K562 (cell line): ENCODE results near the gene PLEKHG3. TPM values are rescaled to one million over a fixed set of nuclear protein-coding genes. Genes with fewer than 3 reads are reported as not detected.

ENCODE experiments used
- ATAC-seq: fragments of 200-7000 bp; cut with Tn5 transposase; 3 replicates; pipeline ENCODE4 v1.9.1; 2020; ENCODE audit warnings: moderate library complexity
- BruUV-seq: library from RNA; stranded (reverse); fragments of 400-500 nt; replicated peaks from 2 replicates; lab custom pipeline; 2021; lab: Mats Ljungman, UMichigan
- CTCF ChIA-PET: fragments of 300-600 bp; formaldehyde crosslinking; extraction: SDS; loops from one replicate; lab custom pipeline; 2021; ENCODE audit warnings: low intra/inter-chr PET ratio; lab: Yijun Ruan, JAX
- POLR2A ChIA-PET: fragments of 300-600, 350-650 bp; sonication (Branson Sonifier 250); formaldehyde crosslinking; extraction: SDS; loops from one replicate; lab custom pipeline; 2021; ENCODE audit warnings: antibody characterized with exemption, inconsistent platforms; lab: Yijun Ruan, JAX
- DNase-seq, 4 experiments: peaks; one replicate each; pipeline versions ENCODE4 v3.0.0 to v3.0.0-alpha.2; 2011 to 2018; ENCODE audit warnings: low spot score in 3 of 4, mixed read lengths in 3 of 4; ENCODE audit errors: extremely low read depth in 1 of 4
- FAIRE-seq: peaks from 2 replicates; lab custom pipeline; 2011; peaks lifted over from hg19 to GRCh38; lab: Jason Lieb, UNC
- H2AFZ ChIP-seq: 2 replicates; pipeline ENCODE4 v1.6.0; 2011; ENCODE audit warnings: low read depth, low read length, control low read depth, inconsistent platforms
- H3K27ac ChIP-seq: fragments of 200-600 bp; 3 replicates; pipeline ENCODE4 v1.8.0; 2011; ENCODE audit warnings: low read depth, mild to moderate bottlenecking, control low read depth, inconsistent platforms, low read length, moderate library complexity, mixed read lengths; ENCODE audit errors: extremely low read depth
- H3K27me3 ChIP-seq, 2 experiments: fragments of 300-600 bp in 1 of 2; 2 replicates in 1 of 2; 3 replicates in 1 of 2; pipeline versions ENCODE4 v1.6.0 to v1.8.0; 2011; ENCODE audit warnings: inconsistent platforms in 2 of 2, low read length in 2 of 2, mild to moderate bottlenecking in 1 of 2, mixed read lengths in 1 of 2, moderate library complexity in 1 of 2; ENCODE audit not compliant: control insufficient read depth in 2 of 2, insufficient read depth in 2 of 2
- H3K36me3 ChIP-seq: fragments of 300-600 bp; 3 replicates; pipeline ENCODE4 v1.8.0; 2011; ENCODE audit warnings: mild to moderate bottlenecking, low read length, inconsistent platforms; ENCODE audit not compliant: control insufficient read depth, insufficient read depth
- H3K4me1 ChIP-seq, 2 experiments: fragments of 200-600 bp in 1 of 2; replicated peaks in 1 of 2; 2 replicates in 1 of 2; 3 replicates in 1 of 2; pipeline versions ENCODE4 v1.5.1 to v1.8.0; 2011; ENCODE audit warnings: inconsistent platforms in 2 of 2, low read length in 2 of 2, mild to moderate bottlenecking in 1 of 2, mixed read lengths in 1 of 2, moderate library complexity in 1 of 2; ENCODE audit not compliant: control insufficient read depth in 2 of 2, insufficient read depth in 2 of 2
- H3K4me2 ChIP-seq: 2 replicates; pipeline ENCODE4 v1.6.1; 2011; ENCODE audit warnings: low read length, control low read depth, inconsistent platforms, mixed read lengths; ENCODE audit not compliant: insufficient read depth
- H3K4me3 ChIP-seq: fragments of 200-600 bp; sonication (generic), shearing (Covaris generic); 2 replicates; pipeline ENCODE4 v1.5.1; 2016; ENCODE audit warnings: control low read depth, inconsistent platforms
- H3K79me2 ChIP-seq: fragments of 200-600 bp; 3 replicates; pipeline ENCODE4 v1.8.0; 2011; ENCODE audit warnings: low read length, inconsistent platforms; ENCODE audit not compliant: control insufficient read depth, insufficient read depth
- H3K9ac ChIP-seq, 2 experiments: 2 replicates each; pipeline versions ENCODE4 v1.6.0 to v1.6.1; 2011; ENCODE audit warnings: low read depth in 2 of 2, low read length in 2 of 2, control low read depth in 1 of 2, inconsistent platforms in 1 of 2, mild to moderate bottlenecking in 1 of 2, mixed read lengths in 1 of 2; ENCODE audit not compliant: insufficient read depth in 1 of 2
- H3K9me1 ChIP-seq: one replicate; pipeline ENCODE4 v1.6.0; 2011; ENCODE audit warnings: inconsistent platforms, mild to moderate bottlenecking, low read length, moderate library complexity; ENCODE audit not compliant: control insufficient read depth, insufficient read depth
- H3K9me3 ChIP-seq: replicated peaks from 2 replicates; pipeline ENCODE4 v1.5.1; 2011; ENCODE audit warnings: low read depth, low read length, inconsistent platforms; ENCODE audit not compliant: control insufficient read depth, insufficient read depth
- H4K20me1 ChIP-seq: replicated peaks from 2 replicates; pipeline ENCODE4 v1.6.1; 2011; ENCODE audit warnings: low read length, inconsistent platforms, mixed read lengths; ENCODE audit not compliant: control insufficient read depth, insufficient read depth
- GTF2A2 ChIP-seq: IDR thresholded peaks from 2 replicates; pipeline ENCODE4 v1.6.1; 2016; ENCODE audit warnings: mild to moderate bottlenecking, missing genetic modification characterization, missing compliant biosample characterization
- RBM22 ChIP-seq: fragments of 200-400 bp; formaldehyde crosslinking; IDR thresholded peaks from 2 replicates; pipeline ENCODE4 v1.6.1; 2018; ENCODE audit warnings: low read length, low read depth; ENCODE audit not compliant: poor library complexity, severe bottlenecking
- STAG1 ChIP-seq: sonication (generic); formaldehyde crosslinking; IDR thresholded peaks from 2 replicates; pipeline ENCODE4 v1.5.0; 2020; ENCODE audit warnings: missing genetic modification reagents, borderline replicate concordance
- TBL1XR1 ChIP-seq, 2 experiments: IDR thresholded peaks; 2 replicates each; pipeline ENCODE4 v1.6.1; 2012; ENCODE audit warnings: improper control_type of control experiment in 2 of 2, low read length in 2 of 2, mild to moderate bottlenecking in 1 of 2
- ZNF175 ChIP-seq: fragments of 200-800 bp; sonication (Bioruptor generic); IDR thresholded peaks from 2 replicates; pipeline ENCODE4 v1.6.1; 2016; ENCODE audit warnings: low read depth, mild to moderate bottlenecking, missing genetic modification characterization, missing compliant biosample characterization
- ZNF239 ChIP-seq: fragments of 250-450 bp; sonication (Bioruptor Pico); IDR thresholded peaks from 2 replicates; pipeline ENCODE4 v1.4.0; 2020; ENCODE audit warnings: mild to moderate bottlenecking
- ZNF444 ChIP-seq: fragments of 250-450 bp; sonication (Bioruptor Pico); IDR thresholded peaks from 2 replicates; pipeline ENCODE4 v1.4.0; 2020; ENCODE audit warnings: mild to moderate bottlenecking, moderate library complexity
- ZNF589 ChIP-seq: fragments of 200-800 bp; sonication (Bioruptor generic); IDR thresholded peaks from 2 replicates; pipeline ENCODE4 v1.6.1; 2016; ENCODE audit warnings: low read depth, missing genetic modification characterization, missing compliant biosample characterization
- ZNF592 ChIP-seq: fragments of 450-650 bp; IDR thresholded peaks from 2 replicates; pipeline ENCODE4 v1.6.1; 2017; ENCODE audit warnings: antibody characterized with exemption, mild to moderate bottlenecking
- ZNF609 ChIP-seq: sonication (generic); formaldehyde crosslinking; IDR thresholded peaks from 2 replicates; pipeline ENCODE4 v1.8.1; 2023; ENCODE audit warnings: missing genetic modification reagents, mild to moderate bottlenecking, borderline replicate concordance
- ZNF644 ChIP-seq: fragments of 200-800 bp; sonication (Bioruptor generic); IDR thresholded peaks from 2 replicates; pipeline ENCODE4 v1.6.1; 2016; ENCODE audit warnings: low read depth, missing genetic modification characterization, missing compliant biosample characterization
- WGBS: fragments of 100-300 bp; shearing (Covaris generic); methylation state at CpG from one replicate; pipeline ENCODE4 v1.1.6; 2016; ENCODE audit warnings: low coverage, mixed read lengths; ENCODE audit not compliant: insufficient coverage; ENCODE audit errors: missing lambda C conversion rate; 5-methylcytosine and 5-hydroxymethylcytosine counted together
- in situ Hi-C: fragments of 300-500 bp; cut with MboI; formaldehyde crosslinking; loops from 4 replicates; pipeline ENCODE4 v1.15.0; 2018; ENCODE audit warnings: inconsistent platforms, mixed read lengths
- intact Hi-C: fragments of 100-400 bp; cut with micrococcal nuclease; formaldehyde crosslinking; loops from 2 replicates; pipeline ENCODE4 v1.14.2; 2022
- polyA plus RNA-seq, 8 experiments: library from polyadenylated mRNA; depleted of rRNA in 4 of 8; stranded (reverse) in 5 of 8; unstranded in 3 of 8; fragments of >200 nt; fragmentation: Nextera tagmentation in 2 of 8; fragmentation: Illumina TruSeq in 1 of 8; extraction: Ambion mirVana in 2 of 8; extraction: Trizol in 1 of 8; gene quantifications; 2 replicates each; pipeline versions ENCODE4 v1.2.1 to v1.2.3, GENCODE V29; 2011 to 2014; ENCODE audit warnings: inconsistent platforms in 1 of 8, missing spikeins in 1 of 8
- total RNA-seq, 7 experiments: library from RNA; depleted of rRNA in 6 of 7; stranded (reverse); fragments of >200 nt in 6 of 7; fragmentation: Illumina TruSeq in 2 of 7; extraction: Trizol in 2 of 7; gene quantifications; 2 replicates each; pipeline versions ENCODE4 v1.2.1 to v1.2.3, GENCODE V29; 2011 to 2021; ENCODE audit warnings: low replicate concordance in 1 of 7

Gene PLEKHG3
- total and polyA plus RNA-seq, 9 of the 15 experiments (the other 6 are each of a cell fraction or from before 2014, with no cell fraction given) = 0.04 to 0.16 TPM; not detected in 7

GRCh38 chr14:64748995-64749714 is 44.9 kb downstream of the PLEKHG3 start:
- no peaks in the 10 kb centered on the region; a peak in 1 of 5 replicates for H3K4me1 ChIP-seq
- no peak overlapping the region for H3K27ac ChIP-seq
- H3K4me2 ChIP-seq = no peak overlapping the region
- DNase-seq (no peak), ATAC-seq (no peak), FAIRE-seq (no peak)
- TF ChIP-seq STAG1 (CRISPR knock-in tag) (no peak), ZNF175 (CRISPR knock-in tag) (no peak), ZNF609 (CRISPR knock-in tag) (no peak), RBM22 (no peak), ZNF444 (no peak), ZNF592 (no peak), ZNF239 (no peak), ZNF644 (tag) (no peak), GTF2A2 (tag) (no peak), ZNF589 (no peak), TBL1XR1 (IDR thresholded peaks at IDR 0.05; ENCODE audit: low read length in 2 of 2) (no peak)
- WGBS = 19% methylated on average over 14 of the region's 51 CpGs
- H2AFZ ChIP-seq = no peak overlapping the region
- intact Hi-C loops (no loop called here), in situ Hi-C loops (no loop called here)
- H3K9me1 ChIP-seq = no peaks in the 10 kb centered on the region
- H3K36me3 ChIP-seq = no peaks in the 10 kb centered on the region
- no TSS peak for BruUV-seq
- H3K27me3 ChIP-seq = peaks cover 11 to 69% of the 10 kb centered on the region in 2 experiments; a peak in 4 of 5 replicates
- ChIA-PET CTCF (no interaction called here), POLR2A (no interaction called here)
- no peak overlapping the region for H3K9ac ChIP-seq
- H3K79me2 ChIP-seq = no peaks in the 10 kb centered on the region
- H4K20me1 ChIP-seq = no peaks in the 10 kb centered on the region; the same call in 1 of the 2 replicates
- no peak overlapping the region for H3K4me3 ChIP-seq
- no peaks in the 10 kb centered on the region for H3K9me3 ChIP-seq
